ENCODE results near the gene COX19.

Gene COX19

DNA sequence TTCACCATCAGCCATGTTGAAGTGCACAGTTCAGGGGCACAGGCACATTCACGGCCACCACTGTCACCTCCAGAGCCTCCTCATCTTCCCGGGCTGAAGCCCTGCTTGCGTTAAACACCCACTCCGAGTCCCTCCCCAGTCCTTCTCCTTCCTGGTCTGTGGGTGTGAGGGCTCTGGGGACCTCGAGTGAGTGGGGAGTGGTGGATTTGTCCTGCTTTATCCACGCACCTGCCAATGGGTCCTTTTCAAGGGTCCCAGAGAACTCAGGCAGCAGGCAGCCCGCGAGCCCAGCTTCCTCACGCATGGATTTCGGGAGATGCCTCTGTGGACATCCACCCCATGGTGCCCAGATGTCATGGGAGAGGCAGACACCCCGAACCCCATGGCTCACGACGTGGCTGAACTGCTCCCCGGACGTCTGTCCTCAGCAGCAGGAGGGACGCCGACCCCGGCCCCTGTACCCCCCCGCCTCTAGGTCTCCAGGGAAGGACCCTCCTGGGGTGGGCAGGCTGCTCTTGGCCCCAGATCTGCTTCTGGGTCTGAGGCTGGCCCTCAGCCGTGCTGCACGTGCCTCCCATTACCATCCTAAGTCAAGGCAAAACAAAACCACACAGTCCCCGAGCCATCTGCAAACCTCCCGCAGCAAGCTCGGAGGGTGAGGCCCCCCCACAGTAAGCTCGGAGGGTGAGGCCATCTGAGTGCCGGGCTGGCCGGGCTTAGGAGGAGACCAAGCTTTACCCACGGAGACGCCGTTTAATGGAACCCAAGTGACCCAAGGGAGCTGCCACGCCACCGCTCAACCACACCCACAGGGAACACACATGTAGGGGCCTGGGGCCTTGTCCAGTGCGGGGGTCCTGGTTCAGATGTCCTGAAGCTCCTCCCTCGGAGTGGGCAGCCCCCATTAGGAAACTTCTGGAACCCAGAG, 16.6 kb upstream of the COX19 start:
- DNase-seq (ENCODE audit: low read depth): no peak

DNA sequence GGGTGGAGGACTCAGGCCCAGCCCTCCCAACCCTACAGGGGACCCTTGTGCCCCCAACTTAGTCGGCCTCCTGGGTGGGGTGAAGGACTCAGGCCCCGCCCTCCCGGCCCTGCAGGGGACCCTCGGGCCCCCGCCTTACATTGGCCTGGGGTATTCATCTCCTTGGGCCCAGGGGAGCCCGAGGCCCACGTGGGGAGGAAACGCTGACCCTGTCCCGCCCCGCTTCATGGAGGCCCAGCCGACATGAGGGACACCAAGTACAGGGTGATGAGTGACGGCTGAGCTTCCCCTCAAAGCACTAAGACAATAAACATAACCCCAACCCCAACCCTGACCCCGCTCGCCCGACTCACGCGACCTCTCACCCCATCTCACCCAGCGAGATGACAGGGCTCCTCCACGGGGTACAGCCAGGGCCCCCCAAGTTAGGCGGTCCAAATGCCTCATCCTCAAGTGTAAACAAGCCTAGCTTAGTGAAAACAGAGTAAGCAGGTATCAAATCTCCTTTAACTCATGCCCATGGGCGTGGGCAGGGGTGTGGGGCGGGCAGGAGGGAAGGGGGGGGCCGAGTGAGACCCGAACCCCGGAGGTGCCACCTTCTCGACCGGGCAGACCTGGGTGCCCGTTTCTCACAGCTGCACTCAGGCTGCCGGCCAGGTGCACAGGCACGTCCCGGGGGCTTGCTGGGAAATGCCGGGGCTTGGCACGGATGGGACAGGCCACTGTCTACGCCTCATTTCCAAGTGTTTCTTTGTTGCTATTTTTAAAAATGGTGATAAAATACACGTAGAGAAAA, 15.8 kb upstream of the COX19 start:
- DNase-seq (ENCODE audit: low read depth): no peak

DNA sequence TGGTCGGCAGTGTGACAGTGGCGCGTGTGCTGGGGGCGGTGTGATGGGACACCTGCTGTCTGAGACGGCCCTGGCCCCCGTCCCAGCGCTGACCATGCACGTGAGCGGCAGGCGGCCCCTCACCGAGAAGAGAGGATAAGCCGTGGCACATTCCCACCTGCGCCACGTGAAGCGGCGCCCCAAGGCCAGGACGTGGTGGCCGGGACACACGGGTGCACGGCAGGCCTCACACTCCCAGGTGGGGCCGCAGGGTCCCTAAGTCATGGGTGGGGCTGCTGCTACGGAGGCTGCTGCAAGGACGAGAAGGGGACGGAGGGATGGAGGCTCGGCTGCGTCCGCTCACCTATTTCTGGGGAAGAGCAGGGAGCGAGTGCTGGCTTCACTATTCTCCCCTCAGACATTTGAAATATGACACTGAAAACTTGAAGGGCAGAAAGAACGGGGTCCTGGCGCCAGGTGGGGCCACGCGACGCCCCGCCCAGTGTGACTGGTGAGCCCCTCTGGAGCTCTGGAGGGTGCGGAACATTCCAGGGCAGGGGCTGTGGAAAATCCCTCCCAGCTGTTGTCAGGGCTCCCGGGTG, 15.1 kb upstream of the COX19 start:
- DNase-seq (ENCODE audit: low read depth): no peak

GRCh38 chr7:988963-989529, 13.7 kb upstream of the COX19 start:
- no peak for DNase-seq (ENCODE audit: low read depth)

DNA sequence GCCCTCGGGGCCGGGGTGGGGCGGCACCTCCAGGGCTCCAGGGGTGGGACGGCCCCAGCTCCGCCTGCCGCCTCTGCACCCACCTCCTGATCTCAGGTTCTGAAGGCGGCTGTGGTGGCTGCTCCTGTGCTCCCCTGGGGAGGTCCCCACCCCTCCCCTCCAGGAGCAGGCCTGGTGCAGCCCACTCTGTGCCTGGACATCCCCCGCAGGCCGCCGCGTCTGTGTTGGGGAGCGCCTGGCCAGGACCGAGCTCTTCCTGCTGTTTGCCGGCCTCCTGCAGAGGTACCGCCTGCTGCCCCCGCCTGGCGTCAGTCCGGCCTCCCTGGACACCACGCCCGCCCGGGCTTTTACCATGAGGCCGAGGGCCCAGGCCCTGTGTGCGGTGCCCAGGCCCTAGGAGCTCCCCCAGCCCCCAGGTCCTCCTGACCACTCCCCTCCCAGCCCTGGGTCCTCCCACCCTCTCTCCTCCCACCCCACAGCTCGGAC, 13.1 kb upstream of the COX19 start:
- DNase-seq (ENCODE audit: low read depth): no peak

DNA sequence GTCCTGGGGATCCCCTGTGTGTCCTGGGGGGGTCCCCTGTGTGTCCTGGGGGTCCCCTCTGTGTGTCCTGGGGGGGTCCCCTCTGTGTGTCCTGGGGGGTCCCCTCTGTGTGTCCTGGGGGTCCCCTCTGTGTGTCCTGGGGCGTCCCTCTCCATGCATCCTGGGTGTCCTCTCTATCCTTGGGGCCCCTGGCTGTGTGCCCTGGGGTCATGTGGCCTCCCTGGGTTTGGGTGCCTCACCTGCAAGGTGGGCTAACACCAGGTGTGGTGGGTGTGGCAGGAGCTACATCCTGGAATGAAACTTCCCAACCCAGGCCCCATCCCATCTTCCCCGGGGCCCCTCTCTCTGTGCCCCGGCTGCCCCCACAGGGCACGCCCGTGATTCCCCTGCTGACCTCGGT, 12.6 kb upstream of the COX19 start:
- no peak for DNase-seq (ENCODE audit: low read depth)

GRCh38 chr7:986766-987751, 11.7 kb upstream of the COX19 start:
- DNase-seq (ENCODE audit: low read depth): no peak

- DNase-seq (ENCODE audit: low read depth): no peak
Measured at GRCh38 chr7:985915-986741, 10.8 kb upstream of the COX19 start.

GRCh38 chr7:985127-985416, 9.7 kb upstream of the COX19 start:
- DNase-seq (ENCODE audit: low read depth): no peak

GRCh38 chr7:984361-985126, 9.2 kb upstream of the COX19 start:
- DNase-seq (ENCODE audit: low read depth): no peak

GRCh38 chr7:983616-984071, 8.3 kb upstream of the COX19 start:
- no peak for DNase-seq (ENCODE audit: low read depth)

DNA sequence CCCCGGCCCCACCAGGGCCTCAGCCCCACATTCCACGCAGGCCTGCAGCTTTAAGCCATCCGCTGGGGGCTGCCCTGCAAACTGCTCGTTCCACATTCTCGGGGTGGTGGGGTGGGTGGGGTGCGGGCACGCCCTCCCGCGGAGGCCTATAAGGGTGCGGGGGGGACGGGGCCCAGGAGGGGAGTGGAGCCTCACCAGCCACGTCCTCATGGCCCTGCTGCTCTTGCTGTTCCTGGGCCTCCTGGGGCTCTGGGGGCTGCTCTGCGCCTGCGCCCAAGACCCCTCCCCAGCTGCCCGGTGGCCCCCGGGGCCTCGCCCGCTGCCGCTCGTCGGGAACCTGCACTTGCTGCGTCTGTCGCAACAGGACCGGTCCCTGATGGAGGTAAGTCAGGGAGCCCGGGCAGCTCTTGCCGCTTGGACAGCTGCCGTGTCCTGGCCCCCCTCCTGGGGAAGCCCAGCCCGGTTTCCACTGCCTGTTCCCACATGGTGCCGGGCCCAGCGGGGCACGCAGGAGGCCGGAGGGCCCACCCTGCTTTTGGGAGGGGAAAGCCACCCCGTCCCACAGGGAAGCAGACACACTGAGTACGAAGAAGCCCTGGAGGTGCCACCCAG, 7.8 kb upstream of the COX19 start, which contains the start of gene CYP2W1:
Gene CYP2W1, plus strand, starts transcription at position 178 of the 612 bp plus-strand sequence. Its CDS starts 31 bp downstream, at position 209.
- no peak for DNase-seq (ENCODE audit: low read depth)

GRCh38 chr7:982511-983003, 7.2 kb upstream of the COX19 start:
- DNase-seq (ENCODE audit: low read depth): no peak

GRCh38 chr7:981793-982510, 6.6 kb upstream of the COX19 start:
- DNase-seq (ENCODE audit: low read depth): no peak

DNA sequence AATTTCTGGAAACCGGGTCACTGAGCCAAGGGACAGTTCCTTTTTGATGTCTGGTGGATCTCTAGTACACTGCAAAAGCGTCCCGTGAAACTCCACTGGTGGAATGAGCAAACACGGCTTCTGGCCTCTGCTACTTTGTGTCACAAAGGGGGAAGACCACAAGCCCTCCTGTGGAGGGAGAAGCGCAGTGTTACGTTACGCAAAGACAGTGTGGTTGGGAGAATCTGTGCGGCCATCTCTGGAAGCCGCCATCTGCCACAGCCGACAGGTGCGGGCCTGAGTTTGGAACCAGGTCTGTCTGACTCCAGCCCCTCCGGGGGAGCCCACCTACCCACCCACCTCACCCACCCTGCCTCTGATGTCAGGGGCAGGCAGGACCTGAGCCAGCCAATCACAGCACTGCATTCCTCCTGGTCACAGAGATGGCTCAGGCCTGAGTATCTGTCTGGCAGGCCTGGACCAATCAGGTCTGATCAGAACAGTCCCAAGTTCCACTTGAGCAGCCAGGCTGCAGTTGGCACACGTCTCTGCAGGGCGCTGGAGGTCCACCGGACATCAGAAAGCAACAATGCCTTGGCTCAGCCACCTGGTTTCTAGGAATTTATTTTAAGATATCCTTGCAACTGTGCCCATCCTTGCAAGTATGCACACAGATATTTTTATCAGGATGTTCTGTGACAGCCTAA, 4.7 kb upstream of the COX19 start:
- DNase-seq (ENCODE audit: low read depth): no peak

DNA sequence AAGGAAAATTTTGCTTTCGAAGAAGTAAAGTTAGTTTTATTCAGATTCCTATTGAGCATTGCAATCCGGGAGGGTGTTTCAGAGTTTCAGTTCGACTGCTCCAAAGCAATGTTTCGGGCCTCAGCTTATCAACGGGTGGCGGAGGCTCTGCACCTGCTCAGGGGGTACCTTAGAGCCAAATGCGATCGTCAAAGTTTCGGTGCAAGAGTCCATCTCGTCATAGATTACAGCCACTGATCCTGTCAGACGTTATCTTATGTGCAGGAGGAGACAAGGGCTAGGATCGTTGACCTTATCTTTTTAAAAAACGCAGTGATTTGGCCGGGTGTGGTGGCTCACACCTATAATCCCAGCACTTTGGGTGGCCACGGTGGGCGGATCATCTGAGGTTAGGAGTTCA, 3.8 kb upstream of the COX19 start:
- DNase-seq (ENCODE audit: low read depth): no peak

DNA sequence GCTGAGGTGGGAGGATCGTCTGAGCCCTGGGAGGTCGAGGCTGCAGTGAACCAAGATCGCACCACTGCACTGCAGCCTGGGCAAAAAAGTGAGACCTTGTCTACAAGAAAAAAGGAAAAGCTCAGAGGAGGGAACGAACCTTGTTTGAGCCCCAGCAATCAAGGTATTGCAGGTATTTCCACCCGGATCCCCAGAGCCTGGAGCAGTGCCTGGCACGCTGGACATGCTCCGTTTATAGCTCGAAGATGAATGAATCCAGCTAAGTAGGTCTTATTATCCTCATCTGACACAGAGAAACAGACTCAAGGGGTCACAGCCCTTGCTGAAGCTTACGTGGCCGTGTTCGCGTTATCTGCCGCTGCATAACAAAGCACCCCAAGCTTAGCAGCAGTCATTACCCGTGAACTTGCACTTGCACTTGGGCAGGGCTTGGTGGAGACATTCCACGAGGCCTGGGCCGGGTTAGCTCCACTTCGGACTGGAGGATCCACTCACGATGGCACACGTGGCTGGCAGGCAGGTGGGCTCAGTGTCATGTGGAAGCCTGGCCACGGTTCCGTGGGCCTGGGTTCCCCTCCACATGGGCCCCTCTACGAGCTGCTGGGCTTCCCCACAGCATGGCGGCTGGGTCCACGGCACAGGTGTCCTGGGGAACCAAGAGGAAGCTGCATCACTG, 3.2 kb upstream of the COX19 start:
- no peak for DNase-seq (ENCODE audit: low read depth)
